Small intestine (tissue), 7 donors: ENCODE measurements around the gene KLF13. TPM values are rescaled to one million over a fixed set of nuclear protein-coding genes. Genes with fewer than 3 reads are reported as not detected.

Experiments used
- DNase-seq, 2 donors: peaks; one replicate each; pipeline versions ENCODE4 v3.0.0 to v3.0.0-alpha.2; 2013
- FAIRE-seq: peaks from 2 replicates; lab custom pipeline; 2012; peaks lifted over from hg19 to GRCh38; lab: Jason Lieb, UNC
- H3K27ac ChIP-seq, 3 donors: one replicate each; pipeline ENCODE4 v1.5.1; 2013; ENCODE audit warnings: low read length in 2 of 3, mild to moderate bottlenecking in 2 of 3, control low read depth in 1 of 3, inconsistent platforms in 1 of 3, low read depth in 1 of 3, moderate library complexity in 1 of 3
- H3K27me3 ChIP-seq, 3 donors: one replicate each; pipeline ENCODE4 v1.6.1; 2013; ENCODE audit warnings: low read length in 3 of 3, inconsistent platforms in 1 of 3; ENCODE audit not compliant: control insufficient read depth in 3 of 3, insufficient read depth in 3 of 3
- H3K36me3 ChIP-seq, 3 donors: one replicate each; pipeline ENCODE4 v1.6.1; 2013; ENCODE audit warnings: low read length in 3 of 3, inconsistent platforms in 1 of 3, low read depth in 1 of 3, mild to moderate bottlenecking in 1 of 3, moderate library complexity in 1 of 3; ENCODE audit not compliant: control insufficient read depth in 3 of 3, insufficient read depth in 2 of 3
- H3K4me1 ChIP-seq, 3 donors: one replicate each; pipeline ENCODE4 v1.6.1; 2013; ENCODE audit warnings: low read length in 2 of 3, inconsistent platforms in 1 of 3, low read depth in 1 of 3, mild to moderate bottlenecking in 1 of 3, moderate library complexity in 1 of 3; ENCODE audit not compliant: control insufficient read depth in 3 of 3, insufficient read depth in 2 of 3
- H3K4me3 ChIP-seq, 3 donors: one replicate each; pipeline ENCODE4 v1.5.1; 2013; ENCODE audit warnings: low read length in 3 of 3, control low read depth in 1 of 3, inconsistent platforms in 1 of 3, low read depth in 1 of 3, mild to moderate bottlenecking in 1 of 3, moderate library complexity in 1 of 3
- H3K9me3 ChIP-seq, 2 donors: one replicate each; pipeline ENCODE4 v1.6.1; 2013; ENCODE audit warnings: low read depth in 1 of 2, low read length in 1 of 2; ENCODE audit not compliant: control insufficient read depth in 2 of 2, insufficient read depth in 1 of 2
- WGBS, 3 donors: extraction: QIAGEN DNeasy Blood & Tissue Kit; methylation state at CpG; one replicate each; pipeline ENCODE4 v1.1.7; 2013; 5-methylcytosine and 5-hydroxymethylcytosine counted together
- polyA plus RNA-seq, 4 donors: library from polyadenylated mRNA; stranded (reverse) in 3 of 4; unstranded in 1 of 4; fragments of 200-250 nt in 3 of 4; fragments of 120-200 nt in 1 of 4; gene quantifications; one replicate each; pipeline versions ENCODE4 v1.2.1 to v1.2.3, GENCODE V29; 2013
- donor health status: healthy with polysubstance abuse.
- donor health status: control.
- donor health status: control.
- donor health status: Bipolar disorder and iron deficiency.
- donor health status: healthy.

The KLF13 gene
- polyA plus RNA-seq, 4 donors: 50.6 to 61.3 (median 51.9) TPM

DNA sequence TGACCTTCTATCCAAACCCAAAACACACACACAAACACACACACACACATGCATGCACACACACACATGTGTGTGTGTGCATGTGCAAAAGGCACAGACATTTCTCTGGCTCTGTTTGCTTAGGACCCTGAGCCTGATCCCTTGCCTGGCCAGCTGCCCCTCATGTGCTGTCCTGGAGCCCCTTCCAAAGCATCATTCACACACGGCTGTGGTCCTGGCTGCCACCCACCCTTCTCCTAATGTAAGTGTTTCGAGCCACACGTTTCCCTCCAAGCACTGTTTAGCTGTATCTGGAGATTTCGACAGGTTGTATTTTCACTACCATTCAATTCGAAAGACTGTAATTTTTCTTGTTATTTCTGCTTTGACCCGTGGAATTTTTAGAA, 45.8 kb upstream of the KLF13 start:
- WGBS, 3 donors: 79 to 84% (median 80%) methylated on average over 6 of the region's 6 CpGs
- Histone ChIP-seq H3K27ac (no peak overlapping the region), H3K4me1 (peaks cover 0 to 12% (median 0%) of the 10 kb centered on the region in 3 donors), H3K27me3 (peaks cover 0 to 2% (median 0%) of the 10 kb centered on the region in 3 donors), H3K36me3 (no peaks in the 10 kb centered on the region), H3K4me3 (no peak overlapping the region), H3K9me3 (no peaks in the 10 kb centered on the region)
- FAIRE-seq (no peak), DNase-seq (no peak)

DNA sequence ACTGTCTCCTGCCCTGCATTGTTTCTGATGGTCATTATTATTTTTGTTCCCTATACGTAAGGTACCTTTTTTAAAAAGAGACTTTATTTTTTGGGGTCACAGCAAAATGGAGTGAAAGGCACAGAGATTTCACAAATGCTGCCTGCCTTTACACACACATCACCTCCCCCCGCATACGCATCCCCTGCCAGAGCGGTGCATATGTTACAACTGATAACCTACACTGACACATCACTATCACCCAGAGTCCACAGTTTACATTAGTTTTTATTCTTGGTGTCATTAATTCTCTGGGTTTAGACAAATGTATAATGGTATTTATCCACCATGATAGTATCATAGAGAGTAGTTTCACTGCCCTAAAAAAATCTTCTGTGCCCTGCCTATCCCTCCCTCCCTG, 43.6 kb upstream of the KLF13 start:
- H3K27me3 ChIP-seq: no peaks in the 10 kb centered on the region
- WGBS, 3 donors: 93 to 98% (median 97%) methylated on average over 4 of the region's 4 CpGs
- no peak overlapping the region for H3K27ac ChIP-seq
- no peaks in the 10 kb centered on the region for H3K9me3 ChIP-seq
- no peak overlapping the region for H3K4me3 ChIP-seq
- peaks cover 0 to 12% (median 0%) of the 10 kb centered on the region in 3 donors for H3K4me1 ChIP-seq
- H3K36me3 ChIP-seq: no peaks in the 10 kb centered on the region
- no peak for FAIRE-seq
- DNase-seq: no peak

DNA sequence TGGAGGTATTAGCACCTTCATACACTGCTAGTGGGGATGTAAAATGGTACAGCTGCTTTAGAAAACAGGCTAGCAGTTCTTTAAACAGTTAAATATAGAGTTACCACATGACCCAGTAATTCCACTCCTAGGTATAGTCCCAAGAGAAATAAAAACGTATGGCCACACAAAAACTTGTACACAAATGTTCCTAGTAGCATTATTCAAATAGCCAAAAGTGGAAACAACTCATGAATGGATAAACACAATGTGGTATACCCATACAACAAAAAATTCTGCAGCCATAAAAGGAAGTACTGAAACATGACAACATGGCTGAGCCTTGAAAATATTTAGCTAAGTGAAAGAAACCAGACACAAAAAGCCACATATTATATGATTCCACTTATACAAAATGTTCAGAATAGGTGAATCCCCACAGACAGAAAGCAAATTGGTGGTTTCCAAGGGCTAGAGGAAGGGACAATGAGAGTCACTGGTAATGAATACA, 40.8 kb upstream of the KLF13 start:
- Histone ChIP-seq H3K4me1 (peaks cover 0 to under 1% (median 0%) of the 10 kb centered on the region in 3 donors), H3K36me3 (no peaks in the 10 kb centered on the region), H3K4me3 (no peak overlapping the region), H3K27me3 (no peaks in the 10 kb centered on the region), H3K9me3 (peaks cover 0 to 3% of the 10 kb centered on the region in 2 donors), H3K27ac (no peak overlapping the region)
- no peak for FAIRE-seq
- DNase-seq: no peak
- 24 to 42% (median 40%) methylated on average over 1 of the region's 1 CpG for WGBS, 3 donors

DNA sequence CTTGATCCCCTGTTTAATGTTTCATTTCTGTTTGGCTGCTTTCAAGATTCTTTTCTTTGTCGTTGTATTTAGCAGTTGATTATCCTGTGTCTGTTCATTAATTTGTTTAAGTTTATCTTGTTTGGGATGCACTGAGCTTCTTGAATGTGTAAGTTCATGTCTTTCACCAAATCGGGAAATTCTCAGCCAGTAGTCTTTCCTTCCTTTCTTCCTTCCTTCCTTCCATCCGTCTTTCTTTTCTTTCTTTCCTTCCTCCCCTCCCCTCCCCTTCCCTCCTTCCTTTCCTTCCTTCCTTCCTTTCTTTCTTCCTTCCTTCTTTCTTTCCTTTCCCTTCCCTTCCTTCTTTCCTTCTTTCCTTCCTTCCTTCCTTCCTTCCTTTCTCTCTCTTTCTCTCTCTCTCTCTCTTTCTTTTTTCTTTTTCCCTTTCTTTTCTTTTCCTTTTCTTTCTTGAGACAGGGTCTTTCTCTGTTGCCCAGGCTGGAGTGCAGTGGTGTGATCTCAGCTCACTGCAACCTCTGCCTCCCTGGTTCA, 35.5 kb upstream of the KLF13 start:
- Histone ChIP-seq H3K4me3 (no peak overlapping the region), H3K27ac (no peak overlapping the region), H3K9me3 (peaks cover 0 to 3% of the 10 kb centered on the region in 2 donors), H3K27me3 (no peaks in the 10 kb centered on the region), H3K36me3 (no peaks in the 10 kb centered on the region), H3K4me1 (peaks cover 0 to 1% (median 0%) of the 10 kb centered on the region in 3 donors)
- DNase-seq (no peak), FAIRE-seq (no peak)
- WGBS, 3 donors: 68 to 87% (median 75%) methylated on average over 3 of the region's 3 CpGs

DNA sequence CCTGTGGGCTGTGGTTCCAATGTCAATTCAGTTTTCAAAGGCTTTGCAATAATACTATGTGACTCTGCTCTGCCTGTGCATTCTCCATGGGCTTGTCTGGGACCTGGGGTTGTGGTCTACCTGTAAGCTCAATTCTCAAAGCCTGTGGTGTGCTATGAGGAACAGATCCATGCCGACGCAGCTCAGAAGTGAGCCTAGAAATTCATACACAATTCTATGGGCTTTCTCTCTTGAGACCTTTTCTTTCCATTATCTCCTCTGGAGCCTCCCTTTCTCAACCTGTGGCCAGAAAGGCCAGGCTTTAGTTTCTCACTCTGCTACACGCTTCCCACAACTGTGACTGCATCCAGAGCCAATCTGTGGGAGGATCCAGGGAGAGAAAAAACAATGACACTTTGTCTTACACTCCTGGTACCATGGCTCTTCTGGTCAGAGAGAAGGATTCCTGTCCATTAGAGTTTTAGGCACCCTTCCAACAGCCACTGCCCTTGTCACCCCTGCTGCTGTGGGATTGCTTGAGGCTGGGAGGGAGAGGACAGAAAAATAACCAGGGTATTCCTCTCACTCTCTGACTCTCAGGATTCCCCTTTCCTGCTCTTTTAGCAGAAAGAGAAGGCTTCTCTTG, 34.1 kb upstream of the KLF13 start:
- DNase-seq: no peak
- 75 to 91% (median 82%) methylated on average over 3 of the region's 3 CpGs for WGBS, 3 donors
- no peak for FAIRE-seq
- peaks cover 0 to 15% (median 4%) of the 10 kb centered on the region in 3 donors for H3K4me1 ChIP-seq
- H3K27ac ChIP-seq: no peak overlapping the region
- H3K27me3 ChIP-seq: no peaks in the 10 kb centered on the region
- H3K4me3 ChIP-seq: no peak overlapping the region
- H3K36me3 ChIP-seq: no peaks in the 10 kb centered on the region
- peaks cover 0 to 3% of the 10 kb centered on the region in 2 donors for H3K9me3 ChIP-seq

DNA sequence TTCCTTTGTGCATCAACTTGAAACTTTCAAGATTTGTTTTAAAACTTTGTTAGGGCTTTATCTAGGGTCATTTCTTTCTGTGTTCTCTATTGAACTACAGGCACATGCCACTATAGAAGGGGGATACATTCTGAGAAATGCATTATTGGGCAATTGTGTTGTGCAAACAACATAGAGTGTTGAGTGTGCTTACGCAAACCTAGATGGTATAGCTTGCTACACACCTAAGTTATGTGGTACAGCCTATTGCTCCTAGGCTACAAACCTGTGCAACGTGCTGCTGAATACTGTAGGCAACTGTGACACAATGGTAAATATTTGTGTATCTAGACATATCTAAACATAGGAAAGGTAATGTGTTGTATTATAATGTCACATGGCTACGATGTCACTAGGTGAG, 33.0 kb upstream of the KLF13 start:
- FAIRE-seq: no peak
- Histone ChIP-seq H3K9me3 (no peaks in the 10 kb centered on the region), H3K4me1 (peaks cover 0 to 26% (median 8%) of the 10 kb centered on the region in 3 donors), H3K27ac (no peak overlapping the region), H3K4me3 (no peak overlapping the region), H3K27me3 (no peaks in the 10 kb centered on the region), H3K36me3 (no peaks in the 10 kb centered on the region)
- 89 to 94% (median 94%) methylated on average over 3 of the region's 3 CpGs for WGBS, 3 donors
- no peak for DNase-seq

DNA sequence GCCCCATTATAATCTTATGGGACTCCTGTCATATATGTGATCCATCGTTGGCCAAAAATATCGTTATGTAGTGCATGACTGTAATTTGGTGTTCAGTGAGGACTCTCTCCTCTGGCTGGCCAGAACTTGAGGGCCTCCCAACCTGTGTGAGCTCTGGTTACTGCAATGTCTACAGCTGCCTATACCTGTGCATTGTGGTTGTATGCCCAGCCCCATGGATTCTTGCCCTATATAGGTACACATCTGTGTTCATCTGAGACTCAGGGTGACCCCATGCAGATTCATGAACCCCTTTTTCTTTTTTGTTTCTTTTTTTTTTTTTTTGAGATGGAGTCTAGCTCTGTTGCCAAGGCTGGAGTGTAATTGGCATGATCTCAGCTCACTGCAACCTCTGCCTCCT, 32.6 kb upstream of the KLF13 start:
- Histone ChIP-seq H3K4me3 (no peak overlapping the region), H3K27me3 (no peaks in the 10 kb centered on the region), H3K36me3 (no peaks in the 10 kb centered on the region), H3K27ac (no peak overlapping the region), H3K9me3 (no peaks in the 10 kb centered on the region), H3K4me1 (peaks cover 0 to 30% (median 8%) of the 10 kb centered on the region in 3 donors)
- WGBS, 3 donors: 90 to 100% (median 97%) methylated on average over 2 of the region's 2 CpGs
- DNase-seq: no peak
- no peak for FAIRE-seq

DNA sequence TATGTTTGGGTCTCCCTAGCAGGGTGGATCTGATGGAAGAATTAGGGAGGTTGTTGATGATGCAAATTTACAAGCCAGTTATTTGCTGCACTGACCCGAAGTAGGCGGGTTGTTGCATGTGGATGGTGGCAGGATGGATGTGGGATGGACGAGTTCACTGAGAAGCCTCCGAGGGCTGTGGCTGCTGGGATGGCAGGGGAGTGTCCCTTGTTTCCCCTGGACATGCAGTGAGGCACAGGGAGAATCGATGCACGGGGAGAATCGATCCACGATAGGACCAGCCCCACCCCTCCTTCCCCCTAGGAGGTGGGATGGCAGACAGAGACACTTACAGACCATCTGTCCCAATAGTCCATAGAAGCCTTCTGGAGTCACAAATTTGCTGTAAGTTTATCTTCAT, 31.0 kb upstream of the KLF13 start:
- 55 to 74% (median 73%) methylated on average over 8 of the region's 8 CpGs for WGBS, 3 donors
- no peaks in the 10 kb centered on the region for H3K9me3 ChIP-seq

More for the DNA sequence above, 31.0 kb upstream of the KLF13 start:
- DNase-seq (no peak), FAIRE-seq (no peak)
- H3K36me3 ChIP-seq: no peaks in the 10 kb centered on the region
- no peak overlapping the region for H3K4me3 ChIP-seq
- H3K27me3 ChIP-seq: no peaks in the 10 kb centered on the region
- peaks cover 0 to 30% (median 8%) of the 10 kb centered on the region in 3 donors for H3K4me1 ChIP-seq
- H3K27ac ChIP-seq: no peak overlapping the region
